ENCODE data around the gene KLRC3.
"Not testable (repeated sequence)": the region's sequence is repeated elsewhere in the genome, so short reads cannot be mapped to it uniquely, and the experiment has no call there.

Gene KLRC3

DNA sequence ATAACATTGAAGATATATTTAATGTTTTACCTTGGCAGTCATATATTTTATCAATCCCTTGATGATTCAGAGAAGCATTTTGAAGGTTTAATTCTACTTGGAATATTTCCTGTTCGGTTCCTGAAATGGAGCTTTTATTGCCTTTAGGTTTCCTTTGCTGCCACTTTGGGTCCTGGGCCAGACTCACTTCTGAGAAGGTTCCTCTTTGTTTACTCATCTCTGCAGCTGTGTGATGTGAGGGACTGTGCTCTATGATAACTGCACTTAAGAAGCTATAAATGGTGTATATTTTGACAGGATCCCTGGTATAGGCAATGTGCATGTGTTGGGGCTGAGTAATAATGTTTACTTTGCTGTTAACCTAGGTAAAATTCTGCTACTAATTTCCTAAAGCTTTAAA, at the start of gene KLRC3:
Gene KLRC3 (minus strand): TSS at position 262 of the 400 bp plus-strand sequence. CDS start 45 bp downstream, at position 217.
- DNase-seq: not testable (repeated sequence)

DNA sequence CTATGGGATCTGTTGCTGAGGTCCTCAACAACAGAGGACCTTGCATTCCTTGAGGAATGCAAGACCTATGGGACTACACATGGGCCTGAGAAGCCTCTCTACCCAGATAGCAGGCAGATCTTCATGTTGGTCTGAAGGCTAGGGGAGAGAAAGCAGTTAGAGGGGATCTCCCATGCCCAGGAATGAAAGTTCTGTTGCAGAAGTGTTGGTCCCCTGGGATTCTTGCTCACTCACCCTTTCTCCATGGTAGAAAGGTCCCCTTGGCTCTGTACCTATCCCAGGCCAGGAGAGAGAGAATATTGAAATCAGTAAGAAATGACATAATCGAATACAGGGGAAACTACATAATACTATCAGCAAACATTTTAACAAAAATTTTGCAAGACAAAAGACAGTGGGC, 49.3 kb upstream of the KLRC3 start:
- no peak for DNase-seq

DNA sequence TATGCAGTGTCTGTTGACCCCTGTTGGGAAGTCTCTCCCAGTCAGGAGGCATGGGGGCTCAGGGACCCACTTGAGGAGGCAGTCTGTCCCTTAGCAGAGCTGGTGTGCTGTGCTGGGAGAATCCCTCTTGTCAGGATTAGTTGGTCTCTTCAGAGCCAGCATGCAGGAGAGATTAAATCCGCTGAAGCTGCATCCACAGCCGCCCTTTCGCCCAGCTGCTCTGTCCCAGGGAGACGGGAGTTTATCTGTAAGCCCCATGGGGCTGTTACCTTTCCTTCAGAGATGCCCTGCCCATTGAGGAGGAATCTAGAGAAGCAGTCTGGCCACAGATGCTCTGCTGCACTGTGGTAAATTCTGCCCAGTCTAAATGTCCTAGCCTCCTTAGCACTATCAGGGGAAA, 45.9 kb upstream of the KLRC3 start:
- no peak for DNase-seq

DNA sequence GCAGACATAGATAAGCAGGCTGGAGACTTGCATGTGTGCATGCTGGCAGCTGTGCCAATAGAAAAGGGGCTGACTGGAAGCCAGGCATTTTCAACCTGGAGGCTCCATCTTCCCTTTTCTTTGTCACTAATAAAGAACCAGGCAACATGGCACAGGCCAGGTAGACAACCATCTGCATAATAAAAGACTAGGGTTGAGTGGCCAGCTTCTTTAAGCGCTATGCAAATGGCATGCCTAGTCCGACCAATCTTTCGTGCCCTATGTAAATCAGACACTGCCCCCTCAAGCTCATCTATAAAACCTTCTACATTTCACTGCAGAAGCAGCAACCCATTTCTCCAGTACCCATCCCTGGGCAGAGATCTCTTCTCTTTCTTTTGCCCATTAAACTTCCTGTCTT, 37.4 kb upstream of the KLRC3 start:
- DNase-seq: no peak

DNA sequence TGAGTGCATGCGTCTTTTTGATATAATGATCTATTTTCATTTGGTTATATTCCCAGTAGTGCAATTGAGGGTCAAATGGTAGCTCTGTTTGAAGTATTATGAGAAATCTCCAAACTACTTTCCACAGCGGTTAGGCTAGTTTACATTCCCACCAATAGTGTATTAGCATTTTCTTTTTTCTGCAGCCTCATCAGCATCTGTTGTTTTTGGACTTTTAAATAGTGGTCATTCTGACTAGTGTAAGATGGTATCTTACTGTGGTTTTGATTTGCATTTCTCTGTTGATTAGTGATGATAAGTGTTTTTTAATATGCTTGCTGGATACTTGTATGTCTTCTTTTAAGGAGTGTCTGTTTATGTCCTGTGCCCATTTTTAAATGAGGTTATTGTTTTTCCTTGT, 36.5 kb upstream of the KLRC3 start:
- no peak for DNase-seq

DNA sequence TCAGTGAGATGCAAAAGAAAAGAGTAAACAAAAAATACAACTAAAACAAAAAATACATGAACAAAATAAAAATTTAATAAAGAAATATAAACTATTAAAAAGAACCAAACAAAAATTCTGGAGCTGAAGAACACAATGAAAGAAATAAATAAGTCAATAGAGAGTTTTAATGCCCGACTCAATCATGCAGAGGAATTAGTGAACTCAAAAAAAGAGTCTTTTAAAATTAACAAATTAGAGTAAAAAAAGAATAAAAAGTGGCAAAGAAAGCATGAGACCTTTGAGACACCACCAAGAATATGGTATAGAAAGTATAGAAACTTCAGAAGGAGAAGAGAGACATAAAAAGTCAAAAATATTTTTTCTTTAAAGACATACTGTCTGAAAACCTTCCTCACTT, 35.4 kb upstream of the KLRC3 start:
- no peak for DNase-seq

DNA sequence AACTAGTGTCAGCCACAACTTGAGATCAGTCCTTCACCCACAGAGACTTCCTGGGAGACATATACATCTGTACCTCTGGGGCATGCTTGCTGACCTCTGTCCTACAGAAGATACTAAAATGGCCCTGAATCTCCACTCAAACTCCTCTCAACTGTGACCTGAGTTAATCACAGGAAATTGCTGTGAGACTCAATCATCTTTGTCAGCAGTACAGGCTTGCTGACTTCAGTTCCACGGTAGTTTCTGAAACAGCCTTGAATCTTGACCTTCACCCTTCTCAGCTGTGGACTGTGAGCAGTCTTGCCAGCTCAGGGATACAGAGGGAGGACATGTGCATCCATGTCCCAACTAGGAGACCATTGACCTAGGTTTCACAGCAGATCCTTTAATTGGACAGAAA, 34.1 kb upstream of the KLRC3 start:
- no peak for DNase-seq

DNA sequence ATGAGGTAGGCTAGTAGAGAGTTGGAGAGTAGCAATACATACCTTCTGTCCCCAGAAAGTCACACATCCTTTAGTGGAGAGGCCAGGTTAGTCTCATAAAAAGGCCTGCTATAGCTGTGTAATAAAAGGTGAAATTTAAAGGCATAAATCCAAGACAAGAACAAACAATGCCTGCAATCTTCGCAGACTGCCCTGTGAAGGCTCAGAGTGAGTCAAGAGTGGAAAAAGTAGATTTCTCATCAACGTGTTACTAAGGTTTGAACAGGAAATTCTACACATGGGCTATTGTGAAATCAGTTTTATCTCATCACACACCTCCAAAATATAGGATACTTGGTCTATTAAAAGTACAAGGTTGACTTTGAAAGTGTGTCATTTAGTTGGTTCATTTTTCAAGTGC, 32.8 kb upstream of the KLRC3 start, which contains the start of gene KLRC1:
Gene KLRC1 (minus strand): TSS at position 222 of the 400 bp plus-strand sequence. CDS start 2,221 bp downstream, outside the sequence.
- no peak for DNase-seq

DNA sequence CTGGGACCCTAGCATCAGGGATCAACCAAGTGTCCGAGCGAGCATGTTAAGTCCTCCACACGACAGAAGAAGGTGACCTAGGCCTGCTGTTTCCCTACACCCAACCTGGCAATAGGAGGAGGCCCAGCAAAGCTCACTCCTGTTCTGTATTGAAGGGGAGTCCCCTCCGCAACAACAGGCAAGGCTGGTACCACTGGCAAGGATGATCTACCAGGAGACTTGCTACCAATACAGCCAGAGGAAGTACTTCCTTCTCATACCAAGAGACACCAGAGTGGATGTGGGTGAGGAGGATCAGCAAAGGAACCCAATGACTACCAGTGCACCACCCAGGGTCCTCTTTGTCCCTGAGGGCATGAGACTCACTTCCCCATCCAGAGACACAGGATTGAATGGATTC, 27.8 kb upstream of the KLRC3 start:
- DNase-seq: no peak

DNA sequence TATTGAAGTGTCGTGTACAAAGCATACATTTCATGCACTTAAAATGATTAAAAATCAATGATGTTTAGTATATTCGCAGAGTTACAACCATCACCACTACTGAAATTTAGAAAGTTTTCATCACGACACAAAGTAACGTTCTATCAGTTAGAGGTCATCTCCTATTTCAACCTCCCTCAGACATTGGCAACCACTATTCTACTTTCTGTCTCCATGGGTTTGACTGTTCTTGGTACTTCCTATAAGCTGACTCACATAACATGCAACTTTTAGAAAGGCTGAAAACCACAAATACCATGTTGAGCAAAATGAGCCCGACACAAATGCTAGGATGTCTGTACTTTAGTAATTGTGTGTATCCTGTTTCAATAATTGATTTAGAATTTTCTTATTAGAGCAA, 25.7 kb upstream of the KLRC3 start:
- DNase-seq: peak in 1 of 2 experiments; percentile 1

DNA sequence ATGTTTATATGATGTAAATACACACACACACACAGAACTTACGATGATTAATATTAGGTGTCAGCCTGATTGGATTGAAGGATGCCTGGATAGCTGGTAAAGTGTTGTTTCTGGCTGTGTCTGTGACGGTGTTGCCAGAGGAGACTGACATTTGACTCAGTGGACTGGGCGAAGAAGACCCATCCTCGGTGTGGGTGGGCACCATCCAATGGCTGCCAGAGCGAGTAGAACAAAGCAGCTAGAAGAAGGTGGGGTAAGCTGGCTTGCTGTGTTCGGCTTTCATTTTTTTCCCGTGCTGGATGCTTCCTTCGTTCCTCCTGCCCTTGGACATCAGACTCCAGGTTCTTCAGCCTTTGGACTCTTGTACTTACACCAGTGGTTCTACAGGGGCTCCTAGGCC, 20.7 kb upstream of the KLRC3 start:
- not testable (repeated sequence) for DNase-seq

DNA sequence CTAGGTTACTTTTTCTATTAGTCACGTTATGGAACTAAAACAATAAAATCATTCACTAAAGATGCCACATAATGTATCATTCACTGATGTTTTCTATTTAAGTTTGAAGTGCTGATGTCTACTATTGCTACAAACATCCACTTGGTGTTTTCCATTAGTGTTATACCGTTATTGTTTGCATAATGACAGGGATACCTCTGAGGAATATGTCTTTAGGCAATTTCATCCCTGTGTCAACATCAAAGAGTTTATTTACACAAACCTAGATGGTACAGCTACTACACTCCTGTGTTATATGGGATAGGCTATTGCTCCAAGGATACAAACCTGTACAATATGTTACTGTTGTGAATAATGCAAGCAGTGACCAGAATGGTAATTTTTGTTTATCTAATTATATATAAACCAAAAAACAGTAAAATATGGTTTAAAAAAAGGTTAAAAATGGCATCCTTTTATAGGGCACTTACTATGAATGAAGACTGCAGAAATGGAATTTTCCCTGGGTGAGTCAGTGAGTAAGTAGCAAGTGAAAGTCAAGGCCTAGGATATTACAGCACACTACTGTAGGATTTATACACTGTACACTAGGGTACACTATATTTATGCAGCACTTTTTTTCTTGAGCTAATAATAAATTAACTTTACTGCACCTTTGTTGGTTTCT, 19.3 kb upstream of the KLRC3 start:
- not testable (repeated sequence) for DNase-seq

DNA sequence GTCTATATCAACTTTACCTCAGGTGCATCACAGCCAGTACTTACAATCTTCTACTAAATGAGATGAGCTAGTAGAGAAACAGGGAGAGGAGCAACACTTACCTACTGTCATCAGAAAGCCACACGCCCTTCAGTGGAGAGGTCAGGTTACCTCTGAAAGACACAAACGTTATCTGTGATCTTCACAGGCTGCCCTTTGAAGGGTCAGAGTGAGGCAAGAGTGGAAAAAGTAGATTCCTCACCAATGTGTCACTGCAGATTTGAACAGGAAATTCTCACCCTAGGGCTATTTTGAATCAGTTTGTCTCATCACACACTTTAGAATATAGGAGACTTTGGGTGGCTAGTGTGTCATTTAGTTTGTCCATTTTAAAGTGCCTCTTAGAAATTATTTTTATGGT, 17.2 kb upstream of the KLRC3 start:
- DNase-seq: not testable (repeated sequence)

DNA sequence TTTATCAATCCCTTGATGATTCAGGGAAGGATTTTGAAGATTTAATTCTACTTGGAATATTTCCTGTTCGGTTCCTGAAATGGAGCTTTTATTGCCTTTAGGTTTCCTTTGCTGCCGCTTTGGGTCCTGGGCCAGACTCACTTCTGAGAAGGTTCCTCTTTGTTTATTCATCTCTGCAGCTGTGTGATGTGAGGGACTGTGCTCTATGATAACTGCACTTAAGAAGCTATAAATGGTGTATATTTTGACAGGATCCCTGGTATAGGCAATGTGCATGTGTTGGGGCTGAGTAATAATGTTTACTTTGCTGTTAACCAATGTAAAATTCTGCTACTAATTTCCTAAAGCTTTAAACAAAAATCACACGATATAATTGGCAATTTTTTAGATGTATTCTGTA, 15.4 kb upstream of the KLRC3 start, which contains the start of gene KLRC2:
Gene KLRC2 (minus strand): TSS at position 195 of the 400 bp plus-strand sequence. CDS start 24 bp downstream, at position 171.
- DNase-seq: peak; percentile 18 to 31

DNA sequence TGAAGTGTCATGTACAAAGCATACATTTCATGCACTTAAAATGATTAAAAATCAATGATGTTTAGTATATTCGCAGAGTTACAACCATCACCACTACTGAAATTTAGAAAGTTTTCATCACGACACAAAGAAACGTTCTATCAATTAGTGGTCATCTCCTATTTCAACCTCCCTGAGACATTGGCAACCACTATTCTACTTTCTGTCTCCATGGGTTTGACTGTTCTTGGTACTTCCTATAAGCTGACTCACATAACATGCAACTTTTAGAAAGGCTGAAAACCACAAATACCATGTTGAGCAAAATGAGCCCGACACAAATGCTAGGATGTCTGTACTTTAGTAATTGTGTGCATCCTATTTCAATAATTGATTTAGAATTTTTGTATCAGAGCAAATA, 10.2 kb upstream of the KLRC3 start:
- not testable (repeated sequence) for DNase-seq

DNA sequence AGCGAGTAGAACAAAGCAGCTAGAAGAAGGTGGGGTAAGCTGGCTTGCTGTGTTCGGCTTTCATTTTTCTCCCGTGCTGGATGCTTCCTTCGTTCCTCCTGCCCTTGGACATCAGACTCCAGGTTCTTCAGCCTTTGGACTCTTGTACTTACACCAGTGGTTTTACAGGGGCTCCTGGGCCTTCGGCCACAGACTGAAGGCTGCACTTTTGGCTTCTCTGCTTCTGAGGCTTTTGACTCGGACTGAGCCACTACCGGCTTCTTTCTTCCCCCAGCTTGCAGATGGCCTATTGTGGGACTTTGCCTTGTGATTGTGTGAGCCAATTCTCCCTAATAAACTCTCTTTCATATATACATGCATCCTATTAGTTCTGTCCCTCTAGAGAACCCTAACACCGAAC, 5.5 kb upstream of the KLRC3 start:
- DNase-seq: not testable (repeated sequence)

DNA sequence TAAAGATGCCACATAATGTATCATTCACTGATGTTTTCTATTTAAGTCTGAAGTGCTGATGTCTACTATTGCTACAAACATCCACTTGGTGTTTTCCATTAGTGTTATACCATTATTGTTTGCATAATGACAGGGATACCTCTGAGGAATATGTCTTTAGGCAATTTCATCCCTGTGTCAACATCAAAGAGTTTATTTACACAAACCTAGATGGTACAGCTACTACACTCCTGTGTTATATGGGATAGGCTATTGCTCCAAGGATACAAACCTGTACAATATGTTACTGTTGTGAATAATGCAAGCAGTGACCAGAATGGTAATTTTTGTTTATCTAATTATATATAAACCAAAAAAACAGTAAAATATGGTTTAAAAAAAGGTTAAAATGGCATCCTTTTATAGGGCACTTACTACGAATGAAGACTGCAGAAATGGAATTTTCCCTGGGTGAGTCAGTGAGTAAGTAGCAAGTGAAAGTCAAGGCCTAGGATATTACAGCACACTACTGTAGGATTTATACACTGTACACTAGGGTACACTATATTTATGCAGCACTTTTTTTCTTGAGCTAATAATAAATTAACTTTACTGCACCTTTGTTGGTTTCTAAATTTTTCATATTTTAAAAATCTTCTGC, 4.0 kb upstream of the KLRC3 start:
- not testable (repeated sequence) for DNase-seq

DNA sequence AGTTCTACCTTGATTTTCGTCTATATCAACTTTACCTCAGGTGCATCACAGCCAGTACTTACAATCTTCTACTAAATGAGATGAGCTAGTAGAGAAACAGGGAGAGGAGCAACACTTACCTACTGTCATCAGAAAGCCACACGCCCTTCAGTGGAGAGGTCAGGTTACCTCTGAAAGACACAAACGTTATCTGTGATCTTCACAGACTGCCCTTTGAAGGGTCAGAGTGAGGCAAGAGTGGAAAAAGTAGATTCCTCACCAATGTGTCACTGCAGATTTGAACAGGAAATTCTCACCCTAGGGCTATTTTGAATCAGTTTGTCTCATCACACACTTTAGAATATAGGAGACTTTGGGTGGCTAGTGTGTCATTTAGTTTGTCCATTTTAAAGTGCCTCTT, 1.8 kb upstream of the KLRC3 start:
- not testable (repeated sequence) for DNase-seq

DNA sequence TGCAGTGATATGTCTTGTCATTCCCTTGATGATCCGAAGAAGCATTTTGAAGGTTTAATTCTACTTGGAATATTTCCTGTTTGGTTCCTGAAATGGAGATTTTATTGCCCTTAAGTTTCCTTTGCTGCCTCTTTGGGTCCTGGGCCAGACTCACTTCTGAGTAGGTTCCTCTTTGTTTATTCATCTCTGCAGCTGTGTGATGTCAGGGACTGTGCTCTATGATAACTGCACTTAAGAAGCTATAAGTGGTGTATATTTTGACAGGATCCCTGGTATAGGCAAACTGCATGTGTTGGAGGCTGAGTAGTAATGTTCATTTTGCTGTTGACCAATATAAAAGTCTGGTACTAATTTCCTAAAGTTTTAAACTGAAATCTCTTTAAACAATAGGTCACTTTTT, 11.0 kb downstream of the KLRC3 start, which contains the start of gene KLRC4:
Gene KLRC4 (minus strand): TSS at position 366 of the 400 bp plus-strand sequence. CDS start 182 bp downstream, at position 184.
- peak; percentile 2 to 10 for DNase-seq

DNA sequence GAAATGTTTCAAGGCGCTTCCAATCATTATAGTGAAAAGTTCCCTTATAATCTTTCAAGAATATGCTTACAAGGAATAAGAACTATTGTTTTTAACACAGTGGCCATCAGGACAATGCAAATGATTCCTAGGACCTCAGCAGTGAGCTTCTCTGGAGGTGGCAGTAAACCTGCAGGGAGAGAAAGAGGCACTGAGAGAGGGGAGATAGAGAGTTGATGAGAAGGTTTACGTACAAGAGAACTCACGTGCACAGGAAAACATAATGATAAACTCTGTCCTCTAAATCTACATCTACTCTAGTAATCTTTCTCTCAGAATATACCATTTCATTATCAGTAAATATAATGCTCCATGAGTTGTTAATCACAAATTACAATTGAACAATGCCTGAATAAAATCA, 11.6 kb downstream of the KLRC3 start:
- DNase-seq: no peak

DNA sequence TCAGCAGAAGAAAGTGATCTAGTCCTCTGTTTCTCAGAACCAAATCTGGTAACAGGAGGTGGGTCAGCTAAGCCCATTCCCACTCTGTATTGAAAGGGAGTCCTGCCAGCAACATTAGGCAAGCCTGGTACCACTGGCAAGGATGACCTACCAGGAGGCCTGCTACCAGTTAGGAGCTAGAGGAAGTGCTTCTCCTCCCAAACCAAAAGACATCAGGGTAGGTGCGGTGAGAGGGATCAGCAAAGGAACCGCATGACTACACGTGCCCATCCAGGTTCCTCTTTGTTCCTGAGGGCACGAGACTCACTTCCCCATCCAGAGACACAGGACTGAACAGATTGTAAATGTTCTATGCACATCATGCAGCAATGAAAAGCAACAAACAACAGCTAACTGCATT, 13.7 kb downstream of the KLRC3 start:
- DNase-seq: peak; percentile 9 to 25

DNA sequence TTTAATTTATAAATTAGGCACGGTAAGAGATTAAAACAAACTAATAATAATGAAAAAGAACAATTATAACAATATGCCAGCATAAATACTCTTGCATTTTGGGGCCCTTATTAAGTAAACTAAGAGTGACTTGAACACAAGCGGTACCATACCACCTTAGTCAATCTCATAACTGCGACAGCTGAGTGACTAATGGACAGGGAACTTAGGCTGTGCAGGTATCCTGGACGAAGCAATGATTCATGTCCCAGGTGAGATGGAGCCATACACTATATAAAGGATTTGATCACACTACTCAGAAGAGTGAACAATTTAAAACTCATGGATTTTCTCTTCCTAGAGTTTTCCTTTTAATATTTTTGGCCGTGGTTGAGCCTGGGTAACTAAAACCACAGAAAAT, 15.1 kb downstream of the KLRC3 start:
- DNase-seq: no peak

DNA sequence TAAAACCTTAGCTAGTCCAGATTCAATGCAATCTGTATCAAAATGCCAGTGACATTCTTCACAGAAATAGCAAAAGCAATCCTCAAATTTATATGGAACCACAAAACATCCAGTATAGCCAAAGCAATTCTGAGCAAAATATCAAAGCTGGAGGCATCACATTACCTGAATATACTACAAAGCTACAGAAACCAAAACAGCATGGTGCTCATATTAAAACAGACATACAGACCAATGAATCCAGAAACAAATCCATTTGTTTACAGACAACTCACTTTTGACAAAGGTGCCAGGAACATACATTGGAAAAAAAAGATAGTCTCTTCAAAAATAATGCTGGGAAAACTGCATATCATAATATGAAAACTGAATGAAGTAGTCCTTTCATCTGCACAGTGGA, 15.6 kb downstream of the KLRC3 start:
- no peak for DNase-seq

DNA sequence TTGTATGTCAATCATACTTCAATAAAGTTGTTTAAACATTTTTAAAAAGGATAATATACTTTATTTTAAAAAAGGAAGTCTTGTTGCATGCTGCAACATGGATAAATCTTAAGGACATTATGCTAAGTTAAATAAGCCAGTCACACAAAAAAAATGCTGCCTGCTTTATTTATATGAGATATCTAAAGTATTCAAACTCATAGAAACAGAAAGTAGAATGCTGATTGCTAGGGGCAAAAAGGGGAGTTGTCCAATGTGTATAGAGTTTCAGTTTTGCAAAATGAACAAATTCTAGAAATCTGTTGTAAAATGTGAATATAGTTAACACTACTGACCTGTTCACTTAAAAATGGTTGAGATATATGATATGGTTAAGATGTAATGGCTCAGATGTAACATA, 19.6 kb downstream of the KLRC3 start:
- DNase-seq: no peak

Data from Kasumi-1 (cell line).